ENCODE data around the gene RHOV.

The RHOV gene

DNA sequence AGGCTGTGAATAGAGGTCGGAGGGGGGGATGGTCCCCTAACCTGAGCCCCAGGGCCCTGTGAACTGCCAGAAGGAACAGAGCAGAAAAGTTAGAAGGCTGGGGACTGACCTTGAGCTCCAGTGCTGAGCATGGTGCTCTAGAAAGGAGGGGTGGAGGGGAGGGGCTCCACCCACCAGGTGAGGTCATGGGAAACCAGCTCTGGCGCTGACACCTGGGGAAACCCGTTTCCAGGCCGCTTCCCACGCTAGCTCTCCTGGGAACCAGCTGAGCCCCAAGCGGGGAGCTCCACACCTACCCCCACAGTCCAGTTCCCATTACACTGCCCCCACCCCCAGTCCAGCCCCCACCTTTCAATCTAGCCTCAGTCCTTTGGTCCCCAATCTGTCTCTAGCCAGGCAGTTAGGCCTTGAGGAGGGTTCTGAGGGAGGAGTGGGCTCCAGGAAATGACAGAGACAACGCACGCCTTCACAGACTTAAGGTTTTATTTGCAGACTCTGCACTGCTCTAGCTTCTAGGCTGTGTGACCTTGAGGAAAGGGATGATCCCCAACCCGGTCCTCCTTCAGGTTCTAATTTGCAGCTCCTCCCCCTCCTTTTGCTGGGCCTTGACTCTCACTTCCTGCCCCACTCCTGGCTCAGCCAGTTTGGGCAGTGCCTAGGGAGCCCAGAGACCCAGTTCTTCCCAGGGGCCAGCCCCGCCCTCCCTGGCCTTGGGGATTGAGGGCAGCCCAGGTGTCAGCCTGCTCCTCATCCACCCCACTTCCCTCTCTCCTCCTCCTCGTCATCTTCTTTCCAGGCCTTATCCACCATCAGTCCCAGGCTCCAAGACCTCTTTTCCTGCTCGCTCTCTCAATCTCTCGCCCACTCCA is 2.1 kb downstream of the RHOV start:
- Histone ChIP-seq H3K9me3 (ENCODE audit: insufficient read depth, low read length) (no peaks in the 10 kb centered on the region), H3K27me3 (ENCODE audit: low read depth, low read length) (no peaks in the 10 kb centered on the region), H4K20me1 (ENCODE audit: insufficient read depth, low read length) (no peaks in the 10 kb centered on the region), H3K79me2 (ENCODE audit: low read length) (no peaks in the 10 kb centered on the region), H2AFZ (ENCODE audit: low read depth, low read length) (no peak overlapping the region), H3K4me3 (ENCODE audit: low read length) (no peak overlapping the region), H3K36me3 (replicated peaks; ENCODE audit: low read depth, low read length) (no peaks in the 10 kb centered on the region), H3K4me2 (ENCODE audit: low read length) (no peak overlapping the region), H3K4me1 (ENCODE audit: low read length) (peaks cover 9% of the 10 kb centered on the region; the same call in 1 of the 2 replicates), H3K9ac (ENCODE audit: low read length) (no peak overlapping the region), H3K27ac (ENCODE audit: low read length) (no peak overlapping the region)
- TF ChIP-seq EZH2phosphoT487 (IDR thresholded peaks at IDR 0.05; ENCODE audit: low read depth), result no peak
- TF ChIP-seq, protein P1, sequence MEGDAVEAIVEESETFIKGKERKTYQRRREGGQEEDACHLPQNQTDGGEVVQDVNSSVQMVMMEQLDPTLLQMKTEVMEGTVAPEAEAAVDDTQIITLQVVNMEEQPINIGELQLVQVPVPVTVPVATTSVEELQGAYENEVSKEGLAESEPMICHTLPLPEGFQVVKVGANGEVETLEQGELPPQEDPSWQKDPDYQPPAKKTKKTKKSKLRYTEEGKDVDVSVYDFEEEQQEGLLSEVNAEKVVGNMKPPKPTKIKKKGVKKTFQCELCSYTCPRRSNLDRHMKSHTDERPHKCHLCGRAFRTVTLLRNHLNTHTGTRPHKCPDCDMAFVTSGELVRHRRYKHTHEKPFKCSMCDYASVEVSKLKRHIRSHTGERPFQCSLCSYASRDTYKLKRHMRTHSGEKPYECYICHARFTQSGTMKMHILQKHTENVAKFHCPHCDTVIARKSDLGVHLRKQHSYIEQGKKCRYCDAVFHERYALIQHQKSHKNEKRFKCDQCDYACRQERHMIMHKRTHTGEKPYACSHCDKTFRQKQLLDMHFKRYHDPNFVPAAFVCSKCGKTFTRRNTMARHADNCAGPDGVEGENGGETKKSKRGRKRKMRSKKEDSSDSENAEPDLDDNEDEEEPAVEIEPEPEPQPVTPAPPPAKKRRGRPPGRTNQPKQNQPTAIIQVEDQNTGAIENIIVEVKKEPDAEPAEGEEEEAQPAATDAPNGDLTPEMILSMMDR (IDR thresholded peaks at IDR 0.05; ENCODE audit: low read depth, low read length), result no peak

DNA sequence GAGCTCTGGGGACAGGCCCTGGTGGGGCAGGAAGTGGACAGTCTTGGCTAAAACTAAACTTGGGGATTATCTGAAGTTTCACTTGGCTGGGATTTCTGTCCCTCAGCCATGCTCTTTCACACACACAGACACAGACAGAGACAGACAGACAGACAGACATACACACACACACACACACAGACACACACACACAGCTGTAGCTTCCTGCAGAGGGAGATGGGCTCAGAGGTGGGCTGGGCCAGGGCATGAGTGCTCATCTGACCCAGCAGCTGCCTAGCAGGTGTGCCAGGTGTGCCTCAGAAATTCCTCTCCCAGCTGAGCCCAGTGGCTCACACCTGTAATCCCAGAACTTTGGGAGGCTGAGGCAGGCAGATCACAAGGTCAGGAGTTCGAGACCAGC is 3.3 kb downstream of the RHOV start:
- Histone ChIP-seq H3K4me2 (ENCODE audit: low read length) (no peak overlapping the region), H3K36me3 (replicated peaks; ENCODE audit: low read depth, low read length) (no peaks in the 10 kb centered on the region), H3K27ac (ENCODE audit: low read length) (no peak overlapping the region), H3K4me1 (ENCODE audit: low read length) (peaks cover 9% of the 10 kb centered on the region; the same call in 1 of the 2 replicates), H3K27me3 (ENCODE audit: low read depth, low read length) (no peaks in the 10 kb centered on the region), H3K4me3 (ENCODE audit: low read length) (no peak overlapping the region), H3K9ac (ENCODE audit: low read length) (no peak overlapping the region), H2AFZ (ENCODE audit: low read depth, low read length) (no peak overlapping the region), H3K9me3 (ENCODE audit: insufficient read depth, low read length) (no peaks in the 10 kb centered on the region), H4K20me1 (ENCODE audit: insufficient read depth, low read length) (no peaks in the 10 kb centered on the region), H3K79me2 (ENCODE audit: low read length) (no peaks in the 10 kb centered on the region)
- TF ChIP-seq, protein P1 (IDR thresholded peaks at IDR 0.05; ENCODE audit: low read depth, low read length), result no peak
- TF ChIP-seq EZH2phosphoT487 (IDR thresholded peaks at IDR 0.05; ENCODE audit: low read depth), result no peak

DNA sequence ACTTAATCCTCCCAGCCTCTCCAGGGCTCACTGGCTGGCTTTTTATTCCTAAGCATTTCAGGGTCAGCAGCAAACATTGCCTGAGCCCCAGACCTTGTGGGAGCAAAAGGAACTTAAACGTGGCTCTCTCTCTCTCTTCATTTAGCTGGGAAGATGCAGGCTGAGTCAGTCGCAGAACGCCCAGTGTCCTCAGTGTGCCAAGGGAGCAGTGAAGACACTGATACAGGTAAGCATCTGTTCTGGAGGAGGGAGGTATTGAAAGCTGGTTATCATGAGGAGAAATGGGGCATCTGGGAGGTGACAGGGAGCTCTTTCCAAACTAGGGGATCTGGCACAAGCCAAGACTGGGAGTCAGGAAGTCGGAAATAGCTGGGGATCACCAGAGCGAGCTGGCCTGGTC is 4.3 kb downstream of the RHOV start:
- Histone ChIP-seq H3K9ac (ENCODE audit: low read length) (no peak overlapping the region), H3K4me2 (ENCODE audit: low read length) (no peak overlapping the region), H3K79me2 (ENCODE audit: low read length) (no peaks in the 10 kb centered on the region), H4K20me1 (ENCODE audit: insufficient read depth, low read length) (no peaks in the 10 kb centered on the region), H3K4me1 (ENCODE audit: low read length) (peaks cover 8% of the 10 kb centered on the region; the same call in 1 of the 2 replicates), H3K27ac (ENCODE audit: low read length) (no peak overlapping the region), H2AFZ (ENCODE audit: low read depth, low read length) (no peak overlapping the region), H3K27me3 (ENCODE audit: low read depth, low read length) (no peaks in the 10 kb centered on the region), H3K36me3 (replicated peaks; ENCODE audit: low read depth, low read length) (no peaks in the 10 kb centered on the region), H3K4me3 (ENCODE audit: low read length) (no peak overlapping the region), H3K9me3 (ENCODE audit: insufficient read depth, low read length) (no peaks in the 10 kb centered on the region)
- TF ChIP-seq, protein P1 (IDR thresholded peaks at IDR 0.05; ENCODE audit: low read depth, low read length), result no peak
- TF ChIP-seq EZH2phosphoT487 (IDR thresholded peaks at IDR 0.05; ENCODE audit: low read depth), result no peak

DNA sequence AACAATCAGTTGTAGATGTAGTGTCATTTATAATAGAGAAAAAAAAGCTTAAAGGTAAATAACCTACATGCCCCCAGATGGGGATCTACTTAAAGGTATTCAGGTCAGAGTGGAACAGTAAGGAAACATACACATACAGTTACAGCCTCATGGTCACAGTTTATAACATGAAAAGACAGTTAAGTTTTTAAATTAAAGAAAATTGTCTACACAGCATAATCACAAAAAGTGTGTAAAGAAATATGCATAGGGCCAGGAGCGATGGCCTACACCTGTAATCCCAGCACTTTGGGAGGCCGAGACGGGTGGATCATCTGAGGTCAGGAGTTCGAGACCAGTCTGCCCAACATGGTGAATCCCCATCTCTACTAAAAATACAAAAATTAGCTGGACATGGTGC is 6.8 kb downstream of the RHOV start:
- no peaks in the 10 kb centered on the region for H3K36me3 ChIP-seq (replicated peaks; ENCODE audit: low read depth, low read length)
- H3K9me3 ChIP-seq (ENCODE audit: insufficient read depth, low read length), result no peaks in the 10 kb centered on the region
- H4K20me1 ChIP-seq (ENCODE audit: insufficient read depth, low read length), result no peaks in the 10 kb centered on the region
- H3K4me1 ChIP-seq (ENCODE audit: low read length), result peaks cover 4% of the 10 kb centered on the region; the same call in 1 of the 2 replicates
- H3K4me2 ChIP-seq (ENCODE audit: low read length), result no peak overlapping the region
- H3K27me3 ChIP-seq (ENCODE audit: low read depth, low read length), result no peaks in the 10 kb centered on the region
- no peak overlapping the region for H3K4me3 ChIP-seq (ENCODE audit: low read length)
- no peak overlapping the region for H3K9ac ChIP-seq (ENCODE audit: low read length)
- TF ChIP-seq EZH2phosphoT487 (IDR thresholded peaks at IDR 0.05; ENCODE audit: low read depth), result no peak
- TF ChIP-seq, protein P1 (IDR thresholded peaks at IDR 0.05; ENCODE audit: low read depth, low read length), result no peak
- H3K27ac ChIP-seq (ENCODE audit: low read length), result no peak overlapping the region
- no peaks in the 10 kb centered on the region for H3K79me2 ChIP-seq (ENCODE audit: low read length)
- no peak overlapping the region for H2AFZ ChIP-seq (ENCODE audit: low read depth, low read length)

All from OCI-LY3 (cell line).